GM08714 (cell line): ENCODE measurements around the gene ADCYAP1R1.

Experiments used
- H3K4me3 ChIP-seq: fragments of 200-500 bp; sonication (Bioruptor generic); 2 replicates; pipeline ENCODE4 v1.5.1; 2014; ENCODE audit warnings: mild to moderate bottlenecking, low read length, inconsistent platforms
- ZNF274 ChIP-seq: IDR thresholded peaks from 2 replicates; pipeline ENCODE4 v1.6.1; 2012; ENCODE audit warnings: mild to moderate bottlenecking, low read depth, low read length

ADCYAP1R1 gene

DNA sequence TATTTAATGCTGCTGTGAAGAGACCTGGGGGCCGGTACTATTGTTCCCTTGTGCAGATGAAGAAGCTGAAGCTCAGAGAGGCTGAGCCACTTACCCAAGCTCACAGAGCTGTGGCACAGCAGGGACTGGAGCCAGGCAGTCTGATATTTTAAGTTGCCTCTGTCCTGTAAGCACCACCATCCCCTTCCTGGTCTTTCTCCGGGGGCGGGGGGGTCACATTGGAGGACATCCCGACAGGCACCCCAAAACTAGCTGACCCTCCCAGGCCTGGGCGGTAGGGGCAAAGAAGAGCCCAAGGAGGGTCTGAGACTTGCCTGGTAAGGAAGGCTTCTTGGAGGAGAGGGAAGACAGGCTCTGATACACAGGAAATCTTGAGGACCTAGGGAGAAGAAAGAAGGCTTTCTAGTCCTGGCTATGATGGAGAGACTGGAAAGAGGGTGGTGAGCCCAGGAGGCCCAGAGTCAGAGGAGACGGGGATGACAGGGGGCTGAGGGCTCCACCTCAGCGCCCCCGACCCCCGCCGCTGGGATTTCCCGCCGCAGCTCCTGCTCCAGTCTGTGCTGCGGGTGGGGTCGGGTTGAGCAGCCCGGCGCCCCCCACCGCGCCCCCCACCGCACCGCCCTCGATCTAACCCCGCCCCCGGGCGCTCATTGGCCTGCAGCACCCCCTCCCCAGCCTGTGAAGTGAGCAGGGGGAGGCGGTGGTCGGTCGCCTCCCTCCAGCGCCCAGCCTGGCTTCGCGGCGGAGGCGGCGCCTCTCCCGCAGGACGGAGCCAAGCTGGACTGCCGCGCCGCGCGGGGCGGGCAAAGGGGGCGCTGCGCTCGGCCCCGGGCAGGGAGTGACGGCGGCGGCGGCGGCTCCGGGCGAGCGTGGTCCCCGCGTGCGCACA is at the start of gene ADCYAP1R1:
TSS of gene ADCYAP1R1 (plus strand) at position 711 of the 889 bp plus-strand sequence. CDS start 10,957 bp downstream, outside the sequence.
- TF ChIP-seq ZNF274: no peak
- no peak within 1 kb of the TSS for H3K4me3 ChIP-seq

DNA sequence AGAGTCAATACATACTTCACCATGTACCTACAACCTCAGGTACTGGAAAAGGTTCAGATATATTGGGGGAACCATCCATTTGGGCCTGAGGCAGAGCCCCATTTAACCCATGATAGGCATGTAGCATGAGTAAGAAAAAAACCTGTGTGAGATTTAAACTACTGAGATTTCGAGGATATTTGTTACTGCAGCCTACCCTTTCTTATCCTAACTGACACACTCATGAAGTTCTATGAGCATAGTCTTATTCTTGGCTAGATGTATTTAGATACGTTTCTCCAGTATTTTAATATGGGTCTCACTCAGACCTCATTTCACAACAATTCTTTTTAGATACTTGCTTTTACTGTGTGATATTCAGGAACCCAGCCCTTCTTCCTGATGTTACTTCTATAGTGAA is 49.0 kb upstream of the ADCYAP1R1 start:
- H3K4me3 ChIP-seq: no peak overlapping the region
- no peak for TF ChIP-seq ZNF274

DNA sequence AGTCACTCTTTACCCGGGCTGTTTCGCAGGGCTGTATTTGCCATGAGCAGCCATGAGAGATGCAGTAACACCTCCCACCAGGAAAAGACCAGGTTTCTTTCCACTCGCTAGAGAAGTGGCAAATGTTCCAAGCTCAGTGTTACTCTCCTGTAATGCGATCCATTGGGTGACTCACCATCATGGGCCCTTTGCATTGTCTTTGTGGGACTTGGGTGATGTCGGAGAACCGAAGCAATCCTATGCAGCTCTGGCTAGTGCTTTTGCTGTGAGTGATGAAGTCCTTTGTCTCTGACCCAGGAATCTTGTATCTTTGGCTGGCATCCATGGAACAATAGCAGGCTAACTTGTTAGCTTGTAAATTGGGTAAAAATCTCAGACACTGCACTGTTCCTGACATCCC is 48.4 kb upstream of the ADCYAP1R1 start:
- TF ChIP-seq ZNF274: no peak
- H3K4me3 ChIP-seq: no peak overlapping the region

DNA sequence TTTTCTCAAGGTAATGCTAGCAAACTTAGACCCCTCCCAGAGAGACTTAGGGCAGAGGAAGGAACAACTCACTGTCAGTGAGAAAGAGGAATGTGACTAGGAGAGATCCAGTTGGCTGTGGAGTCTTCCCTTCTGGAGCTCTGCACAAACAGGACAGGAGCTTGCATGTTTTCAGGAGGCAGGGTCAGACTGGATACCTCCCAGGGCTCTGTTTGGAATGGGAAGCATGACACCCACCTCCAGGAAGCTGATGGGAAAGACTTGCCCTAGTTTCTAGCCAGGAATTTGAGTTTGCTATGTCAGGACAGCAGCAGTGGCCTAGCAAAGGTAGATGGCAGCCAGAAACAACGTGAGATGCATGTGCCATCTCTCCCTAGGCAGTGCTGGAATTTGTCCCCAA is 47.7 kb upstream of the ADCYAP1R1 start:
- no peak for TF ChIP-seq ZNF274
- no peak overlapping the region for H3K4me3 ChIP-seq

DNA sequence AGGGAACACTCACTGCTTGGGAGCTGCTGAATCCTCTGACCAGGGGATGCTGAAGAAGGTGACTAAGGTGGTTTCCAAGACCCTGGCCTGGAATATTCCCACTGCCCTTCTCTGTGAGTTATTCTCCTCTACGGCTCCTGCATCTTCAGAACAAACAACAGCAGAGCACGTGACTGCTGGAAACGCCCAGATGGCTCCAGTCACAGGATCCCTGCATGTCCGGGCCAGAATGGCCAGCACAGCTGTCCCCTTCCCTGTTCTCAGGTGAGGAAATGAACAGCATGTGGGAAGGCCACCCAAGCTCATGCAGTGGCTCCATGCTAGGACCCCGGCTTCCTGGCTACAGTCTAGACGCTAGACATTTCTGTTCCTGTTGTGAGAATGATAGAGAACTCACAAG is 45.3 kb upstream of the ADCYAP1R1 start:
- H3K4me3 ChIP-seq: no peak overlapping the region
- TF ChIP-seq ZNF274: no peak

DNA sequence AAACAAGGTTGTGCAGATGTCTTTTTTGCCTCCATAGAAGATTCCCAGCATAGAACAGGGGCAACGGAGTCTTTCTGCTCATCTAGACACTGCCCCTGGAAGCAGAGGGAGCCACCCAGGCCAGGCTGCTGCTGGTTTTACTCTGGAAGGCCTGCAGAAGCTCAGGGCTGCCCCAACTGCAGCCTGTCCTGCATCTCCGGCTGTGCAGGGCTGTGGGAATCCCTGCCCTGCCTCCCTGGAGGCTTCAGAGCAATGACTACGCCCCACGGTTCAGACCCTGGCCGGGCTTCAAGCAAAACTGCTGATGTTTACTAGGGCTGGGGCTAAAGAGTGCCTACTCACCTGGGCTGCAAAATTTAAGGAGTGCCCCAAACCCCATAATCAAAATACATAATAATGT is 44.5 kb upstream of the ADCYAP1R1 start:
- no peak overlapping the region for H3K4me3 ChIP-seq
- no peak for TF ChIP-seq ZNF274

DNA sequence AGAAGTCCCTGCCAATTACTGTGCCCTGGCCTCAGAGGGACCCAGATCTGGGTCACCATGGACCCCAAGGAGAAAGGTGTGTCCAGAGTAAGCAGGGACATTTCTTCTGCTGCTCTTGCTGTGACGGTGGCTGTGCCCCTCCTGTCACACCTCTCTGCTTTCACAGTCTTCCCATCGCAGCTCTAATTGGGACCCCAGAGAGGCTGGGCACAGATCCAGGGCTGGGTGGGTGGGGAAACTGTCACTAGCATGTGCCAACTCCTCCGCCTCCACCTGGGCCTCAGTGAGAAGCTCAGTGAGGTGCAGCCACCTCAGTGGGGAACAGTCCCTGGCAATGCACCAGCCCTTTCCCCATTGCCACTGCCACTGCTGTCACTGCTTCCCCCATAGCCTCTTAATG is 37.3 kb upstream of the ADCYAP1R1 start:
- no peak for TF ChIP-seq ZNF274
- no peak overlapping the region for H3K4me3 ChIP-seq

DNA sequence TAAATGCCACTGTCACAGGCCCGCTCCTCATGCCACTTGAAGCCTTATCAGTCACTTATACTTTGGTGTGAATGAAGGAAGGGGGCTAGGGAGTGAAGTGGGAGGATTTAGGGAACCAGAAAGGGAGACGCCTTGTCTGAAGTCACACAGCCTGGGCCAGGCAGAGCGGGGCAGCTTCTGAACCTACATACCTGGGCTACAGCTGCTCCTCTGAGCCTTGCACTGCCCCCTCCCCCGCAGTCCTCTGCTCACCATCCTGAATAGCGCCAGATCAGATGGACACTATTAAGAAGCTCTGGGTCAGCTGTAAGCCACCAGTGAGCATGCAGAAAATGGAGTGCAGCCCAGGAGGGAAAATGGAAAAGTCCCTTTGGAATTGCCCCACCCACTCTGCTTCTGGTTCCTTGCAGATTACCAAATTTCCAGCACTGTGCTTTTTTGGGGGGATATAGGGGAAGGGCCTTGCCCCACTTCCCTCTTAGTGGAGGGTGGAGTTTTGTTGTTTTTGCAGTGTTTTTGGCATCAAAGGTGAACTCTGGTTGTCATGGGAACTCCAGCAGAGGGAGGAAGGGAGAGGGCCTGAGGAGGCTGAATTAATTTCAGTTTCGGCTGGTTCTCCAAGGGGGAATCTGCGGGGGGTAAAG is 35.0 kb upstream of the ADCYAP1R1 start:
- no peak overlapping the region for H3K4me3 ChIP-seq
- TF ChIP-seq ZNF274: no peak

DNA sequence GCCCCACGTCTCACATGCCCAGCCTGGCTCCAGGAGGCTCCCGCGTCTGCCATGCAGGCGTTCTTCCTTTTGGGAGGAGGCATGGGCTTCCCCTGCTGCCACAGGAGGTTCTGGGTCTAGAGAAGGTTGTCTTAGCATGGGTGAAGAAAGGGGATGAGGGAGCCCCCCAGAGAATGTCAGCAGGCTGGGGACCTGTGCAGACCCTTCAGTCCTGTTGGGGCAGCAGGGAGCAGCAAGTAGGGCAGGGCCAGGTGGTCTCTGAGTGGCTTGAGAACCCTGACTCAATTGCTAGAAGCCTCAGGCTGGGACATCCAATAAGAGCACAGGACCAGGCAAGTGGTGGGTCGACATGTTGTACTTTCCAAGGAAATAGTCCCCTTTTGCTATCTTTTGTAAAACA is 34.4 kb upstream of the ADCYAP1R1 start:
- no peak overlapping the region for H3K4me3 ChIP-seq
- no peak for TF ChIP-seq ZNF274

DNA sequence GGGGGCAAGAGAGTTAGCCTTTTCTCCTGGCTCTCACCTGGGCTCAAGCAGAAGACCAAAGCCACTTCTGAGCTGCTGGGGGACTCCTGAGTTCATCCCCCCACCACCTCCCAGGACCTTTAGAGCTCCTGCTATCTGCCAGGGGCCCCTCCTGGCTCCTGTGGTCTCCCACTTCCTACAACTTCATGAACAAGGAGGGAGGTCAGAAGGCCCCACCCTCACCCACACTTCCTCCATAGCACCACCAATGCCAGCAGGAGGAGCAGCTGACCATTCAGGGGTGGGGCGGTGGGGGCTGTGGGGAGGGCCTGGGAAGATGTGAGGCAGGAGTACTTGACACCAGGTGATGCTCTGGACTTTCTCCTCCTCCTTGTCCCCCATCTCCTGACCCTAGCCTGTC is 32.6 kb upstream of the ADCYAP1R1 start:
- H3K4me3 ChIP-seq: no peak overlapping the region
- TF ChIP-seq ZNF274: no peak

DNA sequence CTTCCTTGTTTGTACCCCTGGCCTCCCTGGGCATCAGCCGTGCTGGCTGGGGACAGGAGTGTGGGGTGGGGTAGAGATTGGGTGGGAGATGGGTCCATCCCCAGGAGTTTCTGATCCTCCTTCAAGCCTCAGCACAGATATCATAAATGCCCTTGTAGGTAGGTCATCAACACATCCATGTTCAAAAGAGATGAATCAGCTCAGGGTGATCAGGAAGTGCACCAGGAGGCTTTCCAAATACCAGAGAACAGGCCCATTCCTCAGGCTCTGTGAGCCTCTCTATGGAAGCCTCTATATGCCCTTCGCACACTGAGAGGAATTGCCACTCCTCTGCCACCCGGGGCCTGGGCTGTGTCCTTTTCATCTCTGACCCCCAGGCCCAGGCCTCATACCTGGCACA is 31.9 kb upstream of the ADCYAP1R1 start:
- no peak overlapping the region for H3K4me3 ChIP-seq
- no peak for TF ChIP-seq ZNF274

DNA sequence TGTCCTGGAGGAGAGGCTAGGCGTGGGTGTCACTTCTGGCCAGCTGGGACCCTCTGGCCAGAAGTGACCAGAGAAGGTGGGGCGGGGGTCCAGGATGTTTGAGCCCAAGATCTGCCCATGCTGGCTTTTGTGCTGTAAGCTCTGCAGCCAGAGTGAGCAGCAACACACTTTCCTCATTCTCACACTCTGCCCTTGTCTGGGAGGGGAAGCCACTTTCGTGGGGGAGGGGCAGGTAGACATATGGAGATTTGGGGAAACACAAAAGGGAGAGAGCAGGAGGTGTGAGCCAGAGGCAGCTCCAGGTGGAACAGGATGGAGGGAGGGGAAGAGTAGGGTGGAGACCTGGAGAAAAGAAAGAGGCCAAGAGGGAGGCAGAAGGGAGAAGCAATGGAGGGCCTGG is 31.5 kb upstream of the ADCYAP1R1 start:
- no peak overlapping the region for H3K4me3 ChIP-seq
- no peak for TF ChIP-seq ZNF274

DNA sequence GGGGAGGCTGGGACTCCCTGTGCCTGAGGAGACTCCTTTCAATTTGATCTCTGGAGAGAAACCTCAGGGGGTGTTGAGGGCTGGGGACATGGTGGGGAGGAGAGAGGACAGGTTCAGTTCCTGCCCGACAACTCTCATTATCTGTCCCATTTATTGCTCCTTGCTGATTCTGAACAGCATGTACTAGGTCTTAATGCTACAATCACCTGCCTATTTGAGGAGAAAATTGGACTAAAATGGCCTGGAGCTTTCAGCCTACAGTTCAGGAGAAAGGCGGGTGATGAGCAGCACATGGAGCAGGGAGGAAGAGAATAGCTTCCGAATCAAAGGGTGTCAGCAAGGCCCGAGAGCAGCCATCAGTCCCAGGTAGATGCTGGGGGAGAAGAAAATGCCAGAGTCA is 30.0 kb upstream of the ADCYAP1R1 start:
- H3K4me3 ChIP-seq: no peak overlapping the region
- TF ChIP-seq ZNF274: no peak

DNA sequence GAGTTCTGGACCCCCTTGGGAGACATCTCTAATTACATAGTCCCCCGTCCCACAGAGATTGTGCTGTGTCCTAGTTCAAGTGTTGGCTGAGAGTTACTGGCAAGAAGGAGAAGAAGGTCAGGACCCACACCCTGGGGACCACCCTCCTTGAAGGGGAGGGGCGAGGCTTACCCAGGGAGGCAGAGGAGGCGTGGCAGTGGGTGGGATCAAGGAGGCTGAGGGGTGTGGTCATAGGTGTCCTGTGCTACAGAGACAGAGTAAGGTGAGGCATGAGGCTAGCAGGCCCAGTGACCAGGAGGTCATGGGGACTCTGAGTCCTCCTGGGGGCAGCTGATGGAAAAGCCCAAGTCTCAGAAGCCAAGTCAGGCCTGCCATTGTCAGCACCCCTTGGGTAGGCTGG is 29.4 kb upstream of the ADCYAP1R1 start:
- no peak overlapping the region for H3K4me3 ChIP-seq
- no peak for TF ChIP-seq ZNF274

DNA sequence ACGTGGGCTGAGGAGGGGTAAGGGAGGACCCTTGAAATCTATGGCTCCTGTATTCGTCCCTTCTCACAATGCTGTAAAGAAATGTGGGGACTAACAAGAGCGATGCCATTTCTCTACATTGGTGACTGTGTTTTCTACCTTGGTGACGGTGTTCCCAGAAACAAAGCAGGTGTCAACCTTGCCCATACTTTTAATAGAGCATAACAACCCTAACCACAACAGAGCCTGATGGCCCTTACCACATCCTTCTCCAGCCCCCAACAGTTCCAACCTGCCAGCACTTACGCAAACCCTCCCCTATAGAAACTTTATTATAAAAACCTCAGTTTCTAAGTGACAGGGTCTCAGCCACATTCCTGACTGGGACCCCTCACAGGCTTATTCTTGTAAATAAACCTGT is 28.2 kb upstream of the ADCYAP1R1 start:
- H3K4me3 ChIP-seq: no peak overlapping the region
- no peak for TF ChIP-seq ZNF274
